GM23338 (cell line): Measurements from ENCODE around the gene SMCO3.

Source experiments
- CREB1 ChIP-seq: fragments of 250-450 bp; sonication (Bioruptor Pico); IDR thresholded peaks from 2 replicates; pipeline ENCODE4 v1.5.0; 2020; ENCODE audit warnings: low read depth, mild to moderate bottlenecking, moderate library complexity
- EZH2 ChIP-seq: fragments of 200-600 bp; sonication (generic); IDR thresholded peaks from one replicate; pipeline ENCODE4 v1.8.0; 2017; ENCODE audit warnings: antibody characterized with exemption, mild to moderate bottlenecking, low read depth; ENCODE audit not compliant: unreplicated experiment
- EZH2phosphoT487 ChIP-seq: fragments of 200-600 bp; sonication (generic); IDR thresholded peaks from one replicate; pipeline ENCODE4 v1.8.1; 2018; ENCODE audit warnings: antibody characterized with exemption; ENCODE audit not compliant: unreplicated experiment
- JUNB ChIP-seq: IDR thresholded peaks from one replicate; pipeline ENCODE4 v1.6.1; 2016; ENCODE audit warnings: antibody characterized with exemption; ENCODE audit not compliant: unreplicated experiment
- NANOG ChIP-seq: IDR thresholded peaks from 2 replicates; pipeline ENCODE4 v1.6.1; 2016; ENCODE audit warnings: antibody characterized with exemption, borderline replicate concordance
- POLR2AphosphoS5 ChIP-seq: IDR thresholded peaks from 2 replicates; pipeline ENCODE4 v1.6.1; 2016; ENCODE audit warnings: antibody characterized with exemption, low read depth
- ZNF114 ChIP-seq: fragments of 250-450 bp; sonication (Bioruptor Pico); IDR thresholded peaks from 2 replicates; pipeline ENCODE4 v1.5.0; 2020; ENCODE audit warnings: mild to moderate bottlenecking, moderate library complexity
- ZNF331 ChIP-seq: fragments of 250-450 bp; sonication (Bioruptor Pico); IDR thresholded peaks from 2 replicates; pipeline ENCODE4 v1.5.0; 2020; ENCODE audit warnings: low read depth, mild to moderate bottlenecking, moderate library complexity
- TF ChIP-seq, protein P1 (sequence below), 2 experiments: fragments of 200-600 bp in 1 of 2; sonication (generic) in 1 of 2; conservative IDR thresholded peaks; 2 replicates each; pipeline versions ENCODE4 v1.5.1 to v1.6.1; 2016 to 2017; ENCODE audit warnings: antibody characterized with exemption in 2 of 2, low read depth in 2 of 2, mild to moderate bottlenecking in 2 of 2, moderate library complexity in 1 of 2
- TF ChIP-seq, protein P2 (sequence below): IDR thresholded peaks from one replicate; pipeline ENCODE4 v1.6.1; 2018; ENCODE audit warnings: antibody characterized with exemption; ENCODE audit not compliant: unreplicated experiment

DNA sequence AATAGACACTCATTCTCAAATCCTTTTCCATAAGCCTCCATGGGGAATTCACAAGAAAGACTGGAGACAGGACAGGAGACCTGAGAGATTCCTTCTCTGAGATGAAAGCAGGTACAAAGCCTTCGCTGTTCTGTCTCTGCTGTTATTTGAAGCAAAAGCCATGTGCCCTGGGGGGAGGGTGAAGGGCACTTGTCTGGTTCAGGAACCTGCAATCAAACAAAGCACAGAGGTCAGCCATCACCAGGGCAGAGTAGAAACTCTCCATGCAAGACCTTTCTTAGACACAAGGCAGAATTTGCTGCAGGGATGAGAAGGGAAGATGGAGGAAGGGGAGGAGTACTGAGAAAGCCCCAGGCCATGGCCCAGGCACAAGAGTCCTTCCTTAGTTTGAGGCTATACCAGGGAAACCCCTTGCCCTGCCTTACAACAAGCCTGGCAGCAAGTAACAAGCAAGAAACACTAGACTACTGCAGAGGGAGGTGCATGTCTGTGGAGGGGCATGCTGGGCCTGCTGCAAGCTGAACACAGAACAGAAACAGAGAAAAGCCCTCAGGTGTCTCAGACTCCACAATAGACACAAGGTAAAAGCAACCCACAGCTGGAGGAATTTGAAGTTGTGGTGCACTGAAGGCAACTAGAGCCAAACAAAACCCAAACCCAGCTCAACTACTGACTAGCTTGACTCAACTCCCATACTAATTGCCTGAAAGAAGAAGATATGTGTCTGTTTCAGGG is 37.1 kb upstream of the SMCO3 start:
- TF ChIP-seq, protein P1, sequence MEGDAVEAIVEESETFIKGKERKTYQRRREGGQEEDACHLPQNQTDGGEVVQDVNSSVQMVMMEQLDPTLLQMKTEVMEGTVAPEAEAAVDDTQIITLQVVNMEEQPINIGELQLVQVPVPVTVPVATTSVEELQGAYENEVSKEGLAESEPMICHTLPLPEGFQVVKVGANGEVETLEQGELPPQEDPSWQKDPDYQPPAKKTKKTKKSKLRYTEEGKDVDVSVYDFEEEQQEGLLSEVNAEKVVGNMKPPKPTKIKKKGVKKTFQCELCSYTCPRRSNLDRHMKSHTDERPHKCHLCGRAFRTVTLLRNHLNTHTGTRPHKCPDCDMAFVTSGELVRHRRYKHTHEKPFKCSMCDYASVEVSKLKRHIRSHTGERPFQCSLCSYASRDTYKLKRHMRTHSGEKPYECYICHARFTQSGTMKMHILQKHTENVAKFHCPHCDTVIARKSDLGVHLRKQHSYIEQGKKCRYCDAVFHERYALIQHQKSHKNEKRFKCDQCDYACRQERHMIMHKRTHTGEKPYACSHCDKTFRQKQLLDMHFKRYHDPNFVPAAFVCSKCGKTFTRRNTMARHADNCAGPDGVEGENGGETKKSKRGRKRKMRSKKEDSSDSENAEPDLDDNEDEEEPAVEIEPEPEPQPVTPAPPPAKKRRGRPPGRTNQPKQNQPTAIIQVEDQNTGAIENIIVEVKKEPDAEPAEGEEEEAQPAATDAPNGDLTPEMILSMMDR (conservative IDR thresholded peaks at IDR 0.05; ENCODE audit: low read depth in 2 of 2) = no peak
- TF ChIP-seq CREB1 (CRISPR knock-in tag) (no peak), EZH2 (no peak), POLR2AphosphoS5 (no peak), NANOG (no peak), EZH2phosphoT487 (no peak), ZNF331 (no peak), ZNF114 (no peak), JUNB (no peak)
- TF ChIP-seq, protein P2, sequence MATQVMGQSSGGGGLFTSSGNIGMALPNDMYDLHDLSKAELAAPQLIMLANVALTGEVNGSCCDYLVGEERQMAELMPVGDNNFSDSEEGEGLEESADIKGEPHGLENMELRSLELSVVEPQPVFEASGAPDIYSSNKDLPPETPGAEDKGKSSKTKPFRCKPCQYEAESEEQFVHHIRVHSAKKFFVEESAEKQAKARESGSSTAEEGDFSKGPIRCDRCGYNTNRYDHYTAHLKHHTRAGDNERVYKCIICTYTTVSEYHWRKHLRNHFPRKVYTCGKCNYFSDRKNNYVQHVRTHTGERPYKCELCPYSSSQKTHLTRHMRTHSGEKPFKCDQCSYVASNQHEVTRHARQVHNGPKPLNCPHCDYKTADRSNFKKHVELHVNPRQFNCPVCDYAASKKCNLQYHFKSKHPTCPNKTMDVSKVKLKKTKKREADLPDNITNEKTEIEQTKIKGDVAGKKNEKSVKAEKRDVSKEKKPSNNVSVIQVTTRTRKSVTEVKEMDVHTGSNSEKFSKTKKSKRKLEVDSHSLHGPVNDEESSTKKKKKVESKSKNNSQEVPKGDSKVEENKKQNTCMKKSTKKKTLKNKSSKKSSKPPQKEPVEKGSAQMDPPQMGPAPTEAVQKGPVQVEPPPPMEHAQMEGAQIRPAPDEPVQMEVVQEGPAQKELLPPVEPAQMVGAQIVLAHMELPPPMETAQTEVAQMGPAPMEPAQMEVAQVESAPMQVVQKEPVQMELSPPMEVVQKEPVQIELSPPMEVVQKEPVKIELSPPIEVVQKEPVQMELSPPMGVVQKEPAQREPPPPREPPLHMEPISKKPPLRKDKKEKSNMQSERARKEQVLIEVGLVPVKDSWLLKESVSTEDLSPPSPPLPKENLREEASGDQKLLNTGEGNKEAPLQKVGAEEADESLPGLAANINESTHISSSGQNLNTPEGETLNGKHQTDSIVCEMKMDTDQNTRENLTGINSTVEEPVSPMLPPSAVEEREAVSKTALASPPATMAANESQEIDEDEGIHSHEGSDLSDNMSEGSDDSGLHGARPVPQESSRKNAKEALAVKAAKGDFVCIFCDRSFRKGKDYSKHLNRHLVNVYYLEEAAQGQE = no peak
